ENCODE measurements around the gene SV2B. TPM values are rescaled to one million over a fixed set of nuclear protein-coding genes. Genes with fewer than 3 reads are reported as not detected.

Gene SV2B
- total RNA-seq, 4 donors from 2014 or later: 0.27 to 10.3 (median 2.2) TPM

DNA sequence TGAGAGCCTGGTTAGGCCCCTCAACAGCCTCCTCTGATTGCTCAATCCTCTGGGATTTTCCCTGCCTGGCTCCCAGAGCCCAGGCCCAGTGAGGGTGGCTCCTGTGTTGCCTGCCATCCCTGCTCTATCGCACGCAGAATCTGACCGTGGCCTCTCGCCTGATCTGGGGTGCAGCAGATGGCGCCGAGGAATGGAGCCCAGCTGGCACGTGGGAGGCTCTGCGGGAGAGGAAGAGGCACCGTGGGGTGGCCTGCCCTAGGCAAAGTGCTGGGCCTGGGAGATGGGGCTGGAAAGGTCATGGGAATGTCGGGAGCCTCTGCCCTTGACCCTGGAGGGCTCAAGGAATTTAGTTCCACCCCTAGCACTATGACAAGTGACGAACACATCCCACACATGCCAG is 10.3 kb downstream of the SV2B start:
- Histone ChIP-seq H3K36me3 (no peaks in the 10 kb centered on the region), H3K9me3 (no peaks in the 10 kb centered on the region), H3K27ac (no peak overlapping the region), H3K4me1 (no peaks in the 10 kb centered on the region), H3K4me3 (no peak overlapping the region), H3K27me3 (peaks cover 5% of the 10 kb centered on the region)
- no peak for DNase-seq
- no peak for TF ChIP-seq POLR2A (IDR thresholded peaks at IDR 0.05)
- TF ChIP-seq EP300 (IDR thresholded peaks at IDR 0.05; ENCODE audit: low read depth): no peak
- TF ChIP-seq POLR2AphosphoS5 (IDR thresholded peaks at IDR 0.05): no peak
- TF ChIP-seq, protein P1, sequence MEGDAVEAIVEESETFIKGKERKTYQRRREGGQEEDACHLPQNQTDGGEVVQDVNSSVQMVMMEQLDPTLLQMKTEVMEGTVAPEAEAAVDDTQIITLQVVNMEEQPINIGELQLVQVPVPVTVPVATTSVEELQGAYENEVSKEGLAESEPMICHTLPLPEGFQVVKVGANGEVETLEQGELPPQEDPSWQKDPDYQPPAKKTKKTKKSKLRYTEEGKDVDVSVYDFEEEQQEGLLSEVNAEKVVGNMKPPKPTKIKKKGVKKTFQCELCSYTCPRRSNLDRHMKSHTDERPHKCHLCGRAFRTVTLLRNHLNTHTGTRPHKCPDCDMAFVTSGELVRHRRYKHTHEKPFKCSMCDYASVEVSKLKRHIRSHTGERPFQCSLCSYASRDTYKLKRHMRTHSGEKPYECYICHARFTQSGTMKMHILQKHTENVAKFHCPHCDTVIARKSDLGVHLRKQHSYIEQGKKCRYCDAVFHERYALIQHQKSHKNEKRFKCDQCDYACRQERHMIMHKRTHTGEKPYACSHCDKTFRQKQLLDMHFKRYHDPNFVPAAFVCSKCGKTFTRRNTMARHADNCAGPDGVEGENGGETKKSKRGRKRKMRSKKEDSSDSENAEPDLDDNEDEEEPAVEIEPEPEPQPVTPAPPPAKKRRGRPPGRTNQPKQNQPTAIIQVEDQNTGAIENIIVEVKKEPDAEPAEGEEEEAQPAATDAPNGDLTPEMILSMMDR (IDR thresholded peaks at IDR 0.05): no peak
- 79 to 89% methylated on average over 2 to 11 of the region's 11 CpGs for WGBS, 2 donors (ENCODE audit: low coverage in 1 of 2)
- intact Hi-C loops (cut with DNase I; ENCODE audit: low total_unique reads) (no loop called here), in situ Hi-C loops (cut with MboI; ENCODE audit: low pct_ligation_motif_present in 1 of 4, low pct_unique_long_range_greater_than_20kb in 1 of 4, low sequenced_read_pairs in 3 of 4) (no loop called here)

GRCh38 chr15:91113030-91113429 is 13.0 kb downstream of the SV2B start:
- TF ChIP-seq EP300 (IDR thresholded peaks at IDR 0.05; ENCODE audit: low read depth): no peak
- no peak for TF ChIP-seq POLR2A (IDR thresholded peaks at IDR 0.05)
- TF ChIP-seq, protein P1 (IDR thresholded peaks at IDR 0.05): no peak
- no peak for TF ChIP-seq POLR2AphosphoS5 (IDR thresholded peaks at IDR 0.05)
- WGBS, 2 donors (ENCODE audit: low coverage in 1 of 2): 57% methylated on average over 6 of the region's 6 CpGs; no CpG with 5 or more reads in 1 of the 2 donors
- no peak overlapping the region for H3K27ac ChIP-seq
- no peaks in the 10 kb centered on the region for H3K4me1 ChIP-seq
- no peaks in the 10 kb centered on the region for H3K9me3 ChIP-seq
- no peak for DNase-seq
- in situ Hi-C loops (cut with MboI; ENCODE audit: low pct_ligation_motif_present in 1 of 4, low pct_unique_long_range_greater_than_20kb in 1 of 4, low sequenced_read_pairs in 3 of 4): no loop called here
- peaks cover 3% of the 10 kb centered on the region for H3K27me3 ChIP-seq
- H3K4me3 ChIP-seq: no peak overlapping the region
- H3K36me3 ChIP-seq: no peaks in the 10 kb centered on the region
- intact Hi-C loops (cut with DNase I; ENCODE audit: low total_unique reads): no loop called here

DNA sequence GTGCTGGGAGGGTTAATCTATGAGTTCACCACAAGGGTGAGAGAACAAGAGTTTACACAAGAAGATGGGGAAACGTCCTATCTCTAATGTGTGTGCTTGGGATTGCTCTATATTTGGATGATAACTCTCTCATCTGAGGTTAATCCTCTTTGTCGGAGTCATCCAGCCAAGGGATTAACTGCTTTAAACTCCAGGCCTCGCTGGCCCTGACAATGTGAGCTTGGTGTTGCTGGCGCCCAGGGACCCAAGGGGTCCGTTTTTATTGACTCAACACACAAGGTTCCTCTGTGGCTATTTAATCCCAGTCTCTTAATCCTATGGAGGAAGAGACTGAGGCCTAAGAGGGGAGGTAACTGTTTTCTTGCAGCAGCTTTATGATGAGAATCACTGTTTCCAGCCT is 14.2 kb downstream of the SV2B start:
- intact Hi-C loops (cut with DNase I; ENCODE audit: low total_unique reads): no loop called here
- H3K27me3 ChIP-seq: peaks cover 5% of the 10 kb centered on the region
- in situ Hi-C loops (cut with MboI; ENCODE audit: low pct_ligation_motif_present in 1 of 4, low pct_unique_long_range_greater_than_20kb in 1 of 4, low sequenced_read_pairs in 3 of 4): no loop called here
- TF ChIP-seq, protein P1 (IDR thresholded peaks at IDR 0.05): no peak
- TF ChIP-seq EP300 (IDR thresholded peaks at IDR 0.05; ENCODE audit: low read depth) (no peak), POLR2AphosphoS5 (IDR thresholded peaks at IDR 0.05) (no peak), POLR2A (IDR thresholded peaks at IDR 0.05) (no peak)
- no peaks in the 10 kb centered on the region for H3K36me3 ChIP-seq
- DNase-seq: no peak
- no peaks in the 10 kb centered on the region for H3K9me3 ChIP-seq
- H3K27ac ChIP-seq: no peak overlapping the region
- 53 to 62% methylated on average over 2 to 5 of the region's 5 CpGs for WGBS, 2 donors (ENCODE audit: low coverage in 1 of 2)
- no peak overlapping the region for H3K4me3 ChIP-seq
- no peaks in the 10 kb centered on the region for H3K4me1 ChIP-seq

GRCh38 chr15:91116113-91117067 is 16.3 kb downstream of the SV2B start:
- 26 to 60% methylated on average over 2 to 9 of the region's 9 CpGs for WGBS, 2 donors (ENCODE audit: low coverage in 1 of 2)
- no peaks in the 10 kb centered on the region for H3K4me1 ChIP-seq
- TF ChIP-seq POLR2AphosphoS5 (IDR thresholded peaks at IDR 0.05) (no peak), EP300 (IDR thresholded peaks at IDR 0.05; ENCODE audit: low read depth) (no peak), POLR2A (IDR thresholded peaks at IDR 0.05) (no peak)
- TF ChIP-seq, protein P1 (IDR thresholded peaks at IDR 0.05): no peak
- H3K36me3 ChIP-seq: no peaks in the 10 kb centered on the region
- DNase-seq: no peak
- H3K4me3 ChIP-seq: no peak overlapping the region
- in situ Hi-C loops (cut with MboI; ENCODE audit: low pct_ligation_motif_present in 1 of 4, low pct_unique_long_range_greater_than_20kb in 1 of 4, low sequenced_read_pairs in 3 of 4): no loop called here
- H3K27me3 ChIP-seq: peaks cover 5% of the 10 kb centered on the region
- H3K27ac ChIP-seq: no peak overlapping the region
- intact Hi-C loops (cut with DNase I; ENCODE audit: low total_unique reads): no loop called here
- H3K9me3 ChIP-seq: no peaks in the 10 kb centered on the region

Measured in transverse colon (tissue), 4 donors.